ENCODE results near the gene TCEA2. TPM values are rescaled to one million over a fixed set of nuclear protein-coding genes. Genes with fewer than 3 reads are reported as not detected.

The TCEA2 gene
- total and polyA plus RNA-seq, 9 of the 15 experiments (the other 6 are each of a cell fraction or from before 2014, with no cell fraction given): 1.4 to 28.7 (median 5.4) TPM

- TF ChIP-seq ZNF407 (IDR thresholded peaks at IDR 0.05; ENCODE audit: low read depth): no peak
- peak; percentile 67 to 80 for TF ChIP-seq KDM1A (IDR thresholded peaks at IDR 0.05)
- no peak for TF ChIP-seq PTTG1 (tag; IDR thresholded peaks at IDR 0.05; ENCODE audit: low read depth)
- no peak for TF ChIP-seq NCOA2 (IDR thresholded peaks at IDR 0.05; ENCODE audit: partially characterized antibody in 2 of 2)
- TF ChIP-seq ZNF668 (CRISPR knock-in tag; IDR thresholded peaks at IDR 0.05): no peak
- no peak for TF ChIP-seq GTF3C2 (IDR thresholded peaks at IDR 0.05; ENCODE audit: borderline replicate concordance, extremely low read depth, insufficient read length)
- TF ChIP-seq ZNF444 (CRISPR knock-in tag; IDR thresholded peaks at IDR 0.05): peak; percentile 83; the same call in 1 of the 2 replicates
- TF ChIP-seq CCNT2 (IDR thresholded peaks at IDR 0.05; ENCODE audit: borderline replicate concordance, extremely low read depth, insufficient read length, low read depth, low read length): peak; percentile 79
- no peak for TF ChIP-seq PRPF4 (IDR thresholded peaks at IDR 0.05; ENCODE audit: insufficient read depth, low read depth, low read length, poor library complexity, severe bottlenecking)
- TF ChIP-seq CEBPB (tag; IDR thresholded peaks at IDR 0.05): no peak
- TF ChIP-seq NCOA4 (IDR thresholded peaks at IDR 0.05; ENCODE audit: partially characterized antibody): no peak
- TF ChIP-seq TFE3 (CRISPR knock-in tag; IDR thresholded peaks at IDR 0.05): no peak
- TF ChIP-seq ZNF583 (CRISPR knock-in tag; IDR thresholded peaks at IDR 0.05): no peak
- TF ChIP-seq SMARCA5 (IDR thresholded peaks at IDR 0.05): peak; percentile 78; the same call in 1 of the 2 replicates
- TF ChIP-seq SP1 (CRISPR knock-in tag; IDR thresholded peaks at IDR 0.05): no peak
Measured at GRCh38 chr20:64079273-64080012, 16.4 kb downstream of the TCEA2 start, which contains the start of gene RGS19 (continued).
